NB4 (cell line): Measurements from ENCODE around the gene MGAT4B.

Source experiments
- DNase-seq: peaks from one replicate; pipeline ENCODE4 v3.0.0; 2010; ENCODE audit warnings: low read depth
- H3K4me3 ChIP-seq: one replicate; pipeline ENCODE4 v1.5.1; 2011; ENCODE audit warnings: mild to moderate bottlenecking, low read depth, low read length, moderate library complexity
- CTCF ChIP-seq: IDR thresholded peaks from one replicate; pipeline ENCODE4 v1.5.1; 2012; ENCODE audit warnings: low read depth, low read length
- MAX ChIP-seq: IDR thresholded peaks from 2 replicates; pipeline ENCODE4 v1.6.1; 2011; ENCODE audit warnings: low read depth, low read length
- MYC ChIP-seq: IDR thresholded peaks from 2 replicates; pipeline ENCODE4 v1.6.1; 2011; ENCODE audit warnings: low read depth, low read length
- POLR2A ChIP-seq: IDR thresholded peaks from 2 replicates; pipeline ENCODE4 v1.6.1; 2011; ENCODE audit warnings: mild to moderate bottlenecking; ENCODE audit not compliant: insufficient read length; ENCODE audit errors: extremely low read depth

MGAT4B gene

GRCh38 chr5:179818746-179819295 lies 12.2 kb upstream of the MGAT4B start:
- H3K4me3 ChIP-seq, result no peak overlapping the region
- no peak for TF ChIP-seq MAX
- no peak; the same call in 1 of the 2 replicates for TF ChIP-seq MYC
- TF ChIP-seq POLR2A, result no peak
- no peak for TF ChIP-seq CTCF
- DNase-seq, result peak; percentile 86

GRCh38 chr5:179817890-179818745 lies 11.5 kb upstream of the MGAT4B start:
- DNase-seq, result peak; percentile 51
- no peak for TF ChIP-seq MAX
- H3K4me3 ChIP-seq, result no peak overlapping the region

DNA sequence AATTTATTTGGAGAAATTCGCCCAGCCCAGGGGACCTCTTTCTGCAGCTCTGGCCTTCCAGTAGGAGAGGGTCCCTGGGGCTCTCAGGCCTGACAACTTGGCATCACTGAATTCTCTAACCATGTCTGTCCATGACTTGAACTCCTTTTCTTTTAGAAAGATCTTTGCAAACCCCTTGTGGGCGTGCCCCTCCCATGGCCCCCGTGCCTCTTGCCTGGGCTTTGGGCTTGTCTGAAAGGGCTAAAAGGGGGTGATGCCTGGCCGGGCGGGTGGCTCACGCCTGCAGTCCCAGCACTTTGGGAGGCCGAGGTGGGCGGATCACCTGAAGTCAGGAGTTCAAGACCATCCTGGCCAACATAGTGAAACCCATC lies 10.8 kb upstream of the MGAT4B start:
- H3K4me3 ChIP-seq, result no peak overlapping the region
- TF ChIP-seq CTCF, result no peak
- TF ChIP-seq POLR2A, result no peak
- TF ChIP-seq MAX, result no peak
- TF ChIP-seq MYC, result no peak
- no peak for DNase-seq

DNA sequence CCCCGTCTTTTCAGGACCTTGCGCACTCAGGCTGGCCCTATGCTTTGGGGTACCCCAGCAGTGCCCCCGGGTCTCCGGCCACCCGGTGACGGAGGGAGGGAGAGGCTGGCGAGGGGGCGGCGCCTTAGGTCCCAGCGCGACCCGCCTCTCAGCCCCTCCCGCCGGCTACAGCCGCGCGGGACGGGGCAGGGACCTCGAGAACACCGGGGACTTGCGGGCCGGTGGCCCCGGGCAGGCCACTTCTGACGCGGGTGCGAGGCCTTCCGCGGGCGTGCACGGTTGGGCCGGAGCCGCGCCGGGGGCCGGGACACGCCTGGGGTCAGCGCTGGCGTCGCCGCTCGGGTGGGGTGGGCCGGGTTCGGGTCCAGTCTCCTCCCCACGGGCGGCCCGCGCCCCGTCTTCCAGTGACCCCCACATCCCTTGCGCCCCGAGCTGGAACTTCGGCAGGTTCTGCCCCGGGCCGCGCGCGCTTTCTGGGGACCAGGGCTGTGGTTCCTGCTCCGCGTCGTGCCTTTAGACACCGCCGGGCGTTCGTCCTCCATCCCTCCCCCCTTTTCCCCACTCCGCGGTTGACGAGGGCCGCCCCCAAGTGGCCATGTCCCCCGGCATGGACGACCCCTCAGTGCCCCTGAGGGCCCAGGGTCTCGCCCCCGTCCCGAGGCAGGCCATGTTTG lies 10.3 kb upstream of the MGAT4B start:
- H3K4me3 ChIP-seq, result no peak overlapping the region
- no peak for DNase-seq
- no peak for TF ChIP-seq POLR2A
- TF ChIP-seq CTCF, result no peak
- TF ChIP-seq MAX, result no peak

GRCh38 chr5:179816401-179816795 lies 9.7 kb upstream of the MGAT4B start:
- no peak for DNase-seq
- H3K4me3 ChIP-seq, result no peak overlapping the region
- TF ChIP-seq POLR2A (no peak), MAX (no peak), CTCF (no peak), MYC (no peak)

DNA sequence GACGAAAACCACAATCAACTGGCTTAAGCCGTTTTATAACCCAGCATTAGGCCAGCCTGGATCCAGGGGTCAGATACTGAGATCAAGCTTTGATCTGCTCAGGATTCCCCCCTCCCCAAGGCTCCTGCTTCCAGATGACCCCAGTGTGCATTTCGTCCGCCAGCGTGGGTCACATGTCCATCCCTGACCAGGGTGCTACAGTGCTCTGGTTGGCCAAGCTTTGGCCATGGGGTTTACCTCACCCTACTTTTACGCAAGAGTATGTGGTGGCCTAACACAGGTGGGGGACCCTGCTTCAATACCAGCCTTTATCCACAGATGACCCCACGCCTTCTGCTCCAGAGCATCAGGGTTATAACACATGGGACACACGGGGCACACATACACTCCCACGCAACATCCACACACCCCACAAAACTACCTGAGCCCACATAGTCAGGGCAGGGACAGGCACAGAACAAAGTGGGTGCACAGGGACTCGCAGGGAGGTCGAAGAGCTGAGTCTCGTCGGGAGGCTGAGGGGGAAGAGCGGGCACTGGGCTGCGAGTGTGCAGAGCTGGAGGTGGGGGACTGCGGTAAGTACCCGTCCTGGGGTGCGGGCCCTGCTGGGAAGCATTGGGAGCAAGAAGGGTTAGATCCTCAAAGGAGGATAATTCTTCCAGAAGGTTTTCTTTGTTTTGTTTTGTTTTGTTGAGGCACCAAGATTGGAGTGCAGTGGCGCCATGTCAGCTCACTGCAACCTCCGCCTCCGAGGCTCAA lies 9.0 kb upstream of the MGAT4B start:
- TF ChIP-seq POLR2A (no peak), MYC (no peak), MAX (no peak), CTCF (no peak)
- DNase-seq, result no peak

More for the DNA sequence above, 9.0 kb upstream of the MGAT4B start:
- no peak overlapping the region for H3K4me3 ChIP-seq
